Tibial nerve (tissue), 4 donors: ENCODE measurements around the gene RFFL. TPM values are rescaled to one million over a fixed set of nuclear protein-coding genes. Genes with fewer than 3 reads are reported as not detected.

Experiments used
- DNase-seq, 2 donors: peaks; one replicate each; pipeline ENCODE4 v3.0.0-alpha.2; 2019; ENCODE audit warnings: low spot score in 2 of 2
- H3K27ac ChIP-seq, 4 donors: fragments of 200-600 bp; sonication (generic) in 3 of 4; one replicate each; pipeline ENCODE4 v1.5.1; 2017 to 2019; ENCODE audit warnings: mild to moderate bottlenecking in 1 of 4
- H3K27me3 ChIP-seq, 2 donors: fragments of 200-600 bp; sonication (generic) in 1 of 2; one replicate each; pipeline versions ENCODE4 v1.5.1 to v1.6.0; 2017 to 2019
- H3K36me3 ChIP-seq, 3 donors: fragments of 200-600 bp; sonication (generic); one replicate each; pipeline ENCODE4 v1.5.1; 2018 to 2019
- H3K4me1 ChIP-seq, 4 donors: fragments of 200-600 bp; sonication (generic) in 3 of 4; one replicate each; pipeline ENCODE4 v1.5.1; 2017 to 2019
- H3K4me3 ChIP-seq, 4 donors: fragments of 200-600 bp; sonication (generic) in 3 of 4; one replicate each; pipeline ENCODE4 v1.5.1; 2017 to 2019; ENCODE audit warnings: mild to moderate bottlenecking in 1 of 4, moderate library complexity in 1 of 4
- H3K9me3 ChIP-seq, 4 donors: fragments of 200-600 bp; sonication (generic) in 3 of 4; one replicate each; pipeline ENCODE4 v1.5.1; 2017 to 2019
- CTCF ChIP-seq, 5 experiments: fragments of 200-600 bp in 3 of 5; fragments of 450-650 bp in 2 of 5; sonication (generic) in 3 of 5; IDR thresholded peaks; one replicate each; pipeline ENCODE4 v1.5.1; 2016 to 2019; ENCODE audit warnings: antibody characterized with exemption in 5 of 5, mild to moderate bottlenecking in 3 of 5, moderate library complexity in 2 of 5
- EP300 ChIP-seq, 2 donors: sonication (generic); formaldehyde crosslinking; IDR thresholded peaks; one replicate each; pipeline ENCODE4 v1.6.1; 2017; ENCODE audit warnings: antibody characterized with exemption in 2 of 2, mild to moderate bottlenecking in 1 of 2
- POLR2A ChIP-seq, 2 donors: fragments of 450-650 bp; IDR thresholded peaks; one replicate each; pipeline ENCODE4 v1.6.1; 2017; ENCODE audit warnings: antibody characterized with exemption in 2 of 2, mild to moderate bottlenecking in 2 of 2, moderate library complexity in 2 of 2
- WGBS, 2 donors: methylation state at CpG; one replicate each; pipeline ENCODE4 v1.1.5; 2018; 5-methylcytosine and 5-hydroxymethylcytosine counted together
- total RNA-seq, 4 donors: library from RNA; depleted of rRNA; stranded (reverse); fragments of >200 nt; gene quantifications; one replicate each; pipeline ENCODE4 v1.1.0, GENCODE V29; 2016

The RFFL gene
- total RNA-seq, 4 donors from 2014 or later, result 10.8 to 41.3 (median 17.2) TPM

- H3K27me3 ChIP-seq, result no peaks in the 10 kb centered on the region
- peak in 1 of 2 donors; percentile 38 for DNase-seq
- peaks cover 0 to 41% (median 3%) of the 10 kb centered on the region in 3 donors for H3K36me3 ChIP-seq
- WGBS, 2 donors, result 26 to 29% methylated on average over 6 to 8 of the region's 8 CpGs
- TF ChIP-seq EP300 (IDR thresholded peaks at IDR 0.05) (peak in 1 of 2 donors; percentile 76), POLR2A (IDR thresholded peaks at IDR 0.05) (no peak)
- H3K4me3 ChIP-seq, result no peak overlapping the region
- H3K27ac ChIP-seq, result peak overlapping the region; percentile 28 to 85 (median 58)
- H3K4me1 ChIP-seq, result peaks cover 0 to 21% (median 3%) of the 10 kb centered on the region in 4 donors
- H3K9me3 ChIP-seq, result no peaks in the 10 kb centered on the region
Measured at GRCh38 chr17:35022536-35023063, 40.9 kb downstream of the RFFL start.

GRCh38 chr17:35021520-35022380 is 41.8 kb downstream of the RFFL start:
- peaks cover 0 to 21% (median 3%) of the 10 kb centered on the region in 4 donors for H3K4me1 ChIP-seq
- peaks cover 0 to 49% (median 3%) of the 10 kb centered on the region in 3 donors for H3K36me3 ChIP-seq
- no peaks in the 10 kb centered on the region for H3K27me3 ChIP-seq
- H3K9me3 ChIP-seq, result no peaks in the 10 kb centered on the region
- no peak overlapping the region for H3K4me3 ChIP-seq
- no peak for DNase-seq
- H3K27ac ChIP-seq, result peak overlapping the region; percentile 28 to 85 (median 58)
- TF ChIP-seq EP300 (IDR thresholded peaks at IDR 0.05), result no peak
- no peak for TF ChIP-seq CTCF (IDR thresholded peaks at IDR 0.05)
- no peak for TF ChIP-seq POLR2A (IDR thresholded peaks at IDR 0.05)
- 86 to 93% methylated on average over 11 of the region's 11 CpGs for WGBS, 2 donors

GRCh38 chr17:35019386-35020179 is 43.9 kb downstream of the RFFL start:
- peaks cover 0 to 21% (median 3%) of the 10 kb centered on the region in 4 donors for H3K4me1 ChIP-seq
- 95 to 96% methylated on average over 6 of the region's 6 CpGs for WGBS, 2 donors
- no peak overlapping the region for H3K4me3 ChIP-seq
- no peaks in the 10 kb centered on the region for H3K27me3 ChIP-seq
- TF ChIP-seq POLR2A (IDR thresholded peaks at IDR 0.05) (no peak), CTCF (IDR thresholded peaks at IDR 0.05) (no peak), EP300 (IDR thresholded peaks at IDR 0.05) (no peak)
- no peak overlapping the region for H3K27ac ChIP-seq
- no peak for DNase-seq
- H3K9me3 ChIP-seq, result no peaks in the 10 kb centered on the region
- H3K36me3 ChIP-seq, result peaks cover 0 to 54% (median 0%) of the 10 kb centered on the region in 3 donors

- H3K36me3 ChIP-seq, result peaks cover 0 to 55% (median 0%) of the 10 kb centered on the region in 3 donors
- no peak overlapping the region for H3K4me3 ChIP-seq
- no peak for TF ChIP-seq CTCF (IDR thresholded peaks at IDR 0.05)
- TF ChIP-seq EP300 (IDR thresholded peaks at IDR 0.05), result no peak
- TF ChIP-seq POLR2A (IDR thresholded peaks at IDR 0.05), result no peak
- no peaks in the 10 kb centered on the region for H3K27me3 ChIP-seq
- H3K9me3 ChIP-seq, result no peaks in the 10 kb centered on the region
- WGBS, 2 donors, result 90 to 91% methylated on average over 2 of the region's 2 CpGs
- no peak overlapping the region for H3K27ac ChIP-seq
- H3K4me1 ChIP-seq, result peaks cover 0 to 21% (median 3%) of the 10 kb centered on the region in 4 donors
- DNase-seq, result no peak
Measured at GRCh38 chr17:35018814-35019213, 44.7 kb downstream of the RFFL start.

GRCh38 chr17:35017021-35017420 is 46.5 kb downstream of the RFFL start:
- WGBS, 2 donors, result 83 to 87% methylated on average over 4 of the region's 4 CpGs
- Histone ChIP-seq H3K27me3 (no peaks in the 10 kb centered on the region), H3K27ac (no peak overlapping the region), H3K36me3 (peaks cover 0 to 58% (median under 1%) of the 10 kb centered on the region in 3 donors), H3K4me1 (peaks cover 0 to 3% (median under 1%) of the 10 kb centered on the region in 4 donors), H3K9me3 (no peaks in the 10 kb centered on the region), H3K4me3 (no peak overlapping the region)
- no peak for TF ChIP-seq POLR2A (IDR thresholded peaks at IDR 0.05)
- no peak for TF ChIP-seq CTCF (IDR thresholded peaks at IDR 0.05)
- no peak for TF ChIP-seq EP300 (IDR thresholded peaks at IDR 0.05)
- no peak for DNase-seq
